DOHH2 (cell line): ENCODE results near the gene RTN3.

Experiments
- H3F3A ChIP-seq: fragments of 200-600 bp; sonication (generic), shearing (Covaris generic); 2 replicates; pipeline ENCODE4 v1.6.0; 2016; ENCODE audit warnings: antibody characterized with exemption, mild to moderate bottlenecking; ENCODE audit not compliant: control insufficient read depth, insufficient read depth
- H3K27ac ChIP-seq: fragments of 200-600 bp; sonication (generic); 2 replicates; pipeline ENCODE4 v1.5.1; 2014; ENCODE audit warnings: low read depth, mild to moderate bottlenecking, low read length, moderate library complexity
- H3K27me3 ChIP-seq: fragments of 200-600 bp; sonication (generic); 2 replicates; pipeline ENCODE4 v1.6.1; 2014; ENCODE audit warnings: mild to moderate bottlenecking, low read length, mixed read lengths; ENCODE audit not compliant: control insufficient read depth
- H3K36me3 ChIP-seq: fragments of 200-600 bp; sonication (generic); 2 replicates; pipeline ENCODE4 v1.6.1; 2014; ENCODE audit warnings: mild to moderate bottlenecking, low read length, moderate library complexity, mixed read lengths; ENCODE audit not compliant: control insufficient read depth
- H3K4me1 ChIP-seq: fragments of 200-600 bp; sonication (generic); 2 replicates; pipeline ENCODE4 v1.6.1; 2014; ENCODE audit warnings: mild to moderate bottlenecking, low read length, mixed read lengths; ENCODE audit not compliant: control insufficient read depth
- H3K4me2 ChIP-seq: fragments of 200-600 bp; sonication (generic); 2 replicates; pipeline ENCODE4 v1.6.0; 2014; ENCODE audit warnings: mild to moderate bottlenecking, low read length, moderate library complexity
- H3K4me3 ChIP-seq: fragments of 200-600 bp; sonication (generic); 2 replicates; pipeline ENCODE4 v1.5.1; 2014; ENCODE audit warnings: mild to moderate bottlenecking, low read length, mixed read lengths
- H3K79me2 ChIP-seq: fragments of 200-600 bp; sonication (generic); 2 replicates; pipeline ENCODE4 v1.6.1; 2014; ENCODE audit warnings: mild to moderate bottlenecking, low read length, mixed read lengths; ENCODE audit not compliant: control insufficient read depth
- H3K9me2 ChIP-seq: fragments of 200-600 bp; sonication (generic); replicated peaks from 2 replicates; pipeline ENCODE4 v1.6.1; 2014; ENCODE audit warnings: mild to moderate bottlenecking, low read length, mixed read lengths; ENCODE audit not compliant: control insufficient read depth
- H3K9me3 ChIP-seq: fragments of 200-600 bp; sonication (generic); 2 replicates; pipeline ENCODE4 v1.6.1; 2014; ENCODE audit warnings: antibody characterized with exemption, low read length, mixed read lengths; ENCODE audit not compliant: control insufficient read depth, insufficient read depth
- H4K20me1 ChIP-seq: fragments of 200-600 bp; sonication (generic); 2 replicates; pipeline ENCODE4 v1.6.0; 2014; ENCODE audit warnings: low read depth, mild to moderate bottlenecking, antibody characterized with exemption, low read length, moderate library complexity; ENCODE audit not compliant: control insufficient read depth, insufficient read depth
- CTCF ChIP-seq: fragments of 200-600 bp; sonication (generic); IDR thresholded peaks from one replicate; pipeline ENCODE4 v1.5.1; 2014; ENCODE audit warnings: antibody characterized with exemption, mild to moderate bottlenecking, low read depth, low read length; ENCODE audit not compliant: poor library complexity, severe bottlenecking
- EZH2phosphoT487 ChIP-seq: fragments of 200-600 bp; sonication (generic); IDR thresholded peaks from 2 replicates; pipeline ENCODE4 v1.6.1; 2017; ENCODE audit warnings: borderline replicate concordance, mild to moderate bottlenecking, antibody characterized with exemption, low read length, moderate library complexity, mixed read lengths

Gene RTN3

DNA sequence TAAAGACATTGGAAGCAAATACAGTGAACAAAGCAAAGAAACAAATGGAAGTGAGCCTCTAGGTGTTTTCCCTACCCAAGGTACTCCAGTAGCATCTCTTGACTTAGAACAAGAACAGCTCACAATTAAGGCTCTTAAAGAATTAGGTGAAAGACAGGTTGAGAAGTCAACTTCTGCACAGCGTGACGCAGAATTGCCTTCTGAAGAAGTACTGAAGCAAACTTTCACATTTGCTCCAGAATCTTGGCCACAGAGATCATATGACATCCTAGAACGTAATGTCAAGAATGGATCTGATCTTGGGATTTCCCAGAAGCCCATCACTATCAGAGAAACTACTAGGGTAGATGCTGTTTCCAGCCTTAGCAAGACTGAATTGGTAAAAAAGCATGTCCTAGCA lies 39.3 kb downstream of the RTN3 start:
- Histone ChIP-seq H3K4me3 (no peak overlapping the region), H3K27ac (no peak overlapping the region), H3F3A (0 out of 2 replicates have a peak, but pooled peaks cover 2% of the 10 kb centered on the region), H3K9me3 (no peaks in the 10 kb centered on the region), H3K36me3 (peaks cover 3% of the 10 kb centered on the region; the same call in 1 of the 2 replicates), H4K20me1 (no peaks in the 10 kb centered on the region), H3K27me3 (no peaks in the 10 kb centered on the region), H3K79me2 (peaks cover 11% of the 10 kb centered on the region), H3K9me2 (no peaks in the 10 kb centered on the region), H3K4me1 (no peaks in the 10 kb centered on the region), H3K4me2 (no peak overlapping the region)
- TF ChIP-seq CTCF (no peak), EZH2phosphoT487 (no peak)

DNA sequence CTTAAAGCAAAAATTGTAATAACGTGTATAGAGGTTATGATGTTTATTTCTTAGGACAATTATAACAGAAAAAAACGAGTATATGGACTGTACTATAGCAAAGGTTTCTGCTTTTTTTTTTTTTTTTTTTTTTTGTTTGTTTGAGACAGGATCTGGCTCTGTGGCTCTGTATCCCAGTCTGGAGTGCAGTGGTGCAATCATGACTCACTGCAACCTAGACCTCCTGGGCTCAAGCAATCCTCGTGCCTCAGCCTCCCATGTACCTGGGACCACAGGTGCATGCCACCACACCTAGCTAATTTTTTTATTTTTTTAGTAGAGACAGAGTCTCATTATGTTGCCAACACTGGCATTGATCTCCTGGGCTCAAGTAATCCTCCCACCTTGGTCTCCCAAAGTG lies 48.0 kb downstream of the RTN3 start:
- TF ChIP-seq CTCF (no peak), EZH2phosphoT487 (no peak)
- H3K4me2 ChIP-seq = no peak overlapping the region
- no peaks in the 10 kb centered on the region for H3K4me1 ChIP-seq
- H3K9me3 ChIP-seq = no peaks in the 10 kb centered on the region
- no peaks in the 10 kb centered on the region for H3K79me2 ChIP-seq
- no peaks in the 10 kb centered on the region for H3K9me2 ChIP-seq
- H3K4me3 ChIP-seq = no peak overlapping the region
- no peaks in the 10 kb centered on the region for H3K36me3 ChIP-seq
- no peaks in the 10 kb centered on the region for H3K27me3 ChIP-seq
- no peak overlapping the region for H3K27ac ChIP-seq
- H3F3A ChIP-seq = no peaks in the 10 kb centered on the region
- no peaks in the 10 kb centered on the region for H4K20me1 ChIP-seq

GRCh38 chr11:63736864-63737263 lies 55.6 kb downstream of the RTN3 start:
- Histone ChIP-seq H3K27me3 (no peaks in the 10 kb centered on the region), H3K27ac (no peak overlapping the region), H3K36me3 (no peaks in the 10 kb centered on the region), H3K4me3 (no peak overlapping the region), H3K9me2 (no peaks in the 10 kb centered on the region), H3K4me1 (0 out of 2 replicates have a peak, but pooled peaks cover 2% of the 10 kb centered on the region), H3F3A (peaks cover 6% of the 10 kb centered on the region), H3K79me2 (peaks cover 6% of the 10 kb centered on the region), H3K9me3 (no peaks in the 10 kb centered on the region), H4K20me1 (peaks cover 3% of the 10 kb centered on the region; the same call in 1 of the 2 replicates), H3K4me2 (no peak overlapping the region)
- TF ChIP-seq EZH2phosphoT487 = no peak
- no peak for TF ChIP-seq CTCF
